HG03432 (cell line): ENCODE results near the gene SPTBN5.
A peak's percentile ranks its signal among the peaks of the same experiment; 100 is the strongest.

Experiments used
- ATAC-seq: cut with Tn5 transposase; IDR thresholded peaks from one replicate; pipeline ENCODE4 v1.9.1; 2021; ENCODE audit warnings: mild to moderate bottlenecking, moderate library complexity; ENCODE audit not compliant: unreplicated experiment

The SPTBN5 gene

GRCh38 chr15:41904541-41905005 lies 10.7 kb upstream of the SPTBN5 start:
- ATAC-seq, result peak; percentile 42

GRCh38 chr15:41903782-41904181 lies 9.9 kb upstream of the SPTBN5 start:
- no peak for ATAC-seq

GRCh38 chr15:41901431-41901830 lies 7.6 kb upstream of the SPTBN5 start:
- no peak for ATAC-seq

- no peak for ATAC-seq
Observed at GRCh38 chr15:41900526-41901380, 6.9 kb upstream of the SPTBN5 start.

GRCh38 chr15:41899854-41900442 lies 6.1 kb upstream of the SPTBN5 start:
- no peak for ATAC-seq

GRCh38 chr15:41897363-41897799 lies 3.5 kb upstream of the SPTBN5 start:
- ATAC-seq, result no peak

GRCh38 chr15:41896566-41896965 lies 2.7 kb upstream of the SPTBN5 start:
- no peak for ATAC-seq

- no peak for ATAC-seq
Observed at GRCh38 chr15:41895957-41896356, 2.1 kb upstream of the SPTBN5 start.

- ATAC-seq, result no peak
Observed at GRCh38 chr15:41895491-41895890, 1.6 kb upstream of the SPTBN5 start.

- peak; percentile 92 for ATAC-seq
Observed at GRCh38 chr15:41894791-41895463, 1.1 kb upstream of the SPTBN5 start.

GRCh38 chr15:41894251-41894790 lies 468 bp upstream of the SPTBN5 start:
- no peak for ATAC-seq

GRCh38 chr15:41892621-41893421 lies 1.0 kb downstream of the SPTBN5 start:
- no peak for ATAC-seq

- no peak for ATAC-seq
Observed at GRCh38 chr15:41891946-41892345, 1.9 kb downstream of the SPTBN5 start.

GRCh38 chr15:41891226-41891625 lies 2.6 kb downstream of the SPTBN5 start:
- ATAC-seq, result no peak

- no peak for ATAC-seq
Observed at GRCh38 chr15:41890050-41890690, 3.7 kb downstream of the SPTBN5 start.

GRCh38 chr15:41888662-41889253 lies 5.1 kb downstream of the SPTBN5 start:
- no peak for ATAC-seq

GRCh38 chr15:41887893-41888292 lies 6.0 kb downstream of the SPTBN5 start:
- ATAC-seq, result no peak

- no peak for ATAC-seq
Observed at GRCh38 chr15:41887161-41887560, 6.7 kb downstream of the SPTBN5 start.

- no peak for ATAC-seq
Observed at GRCh38 chr15:41886741-41887140, 7.1 kb downstream of the SPTBN5 start.

GRCh38 chr15:41885841-41886240 lies 8.0 kb downstream of the SPTBN5 start:
- no peak for ATAC-seq
